GM12878 (cell line): Measurements from ENCODE around the gene IQCK. TPM values are rescaled to one million over a fixed set of nuclear protein-coding genes. Genes with fewer than 3 reads are reported as not detected.

Source experiments
- ATAC-seq: fragments of 200-7000 bp; cut with Tn5 transposase; 3 replicates; pipeline ENCODE4 v1.9.1; 2020; ENCODE audit warnings: mild to moderate bottlenecking, moderate library complexity
- BruUV-seq: library from RNA; stranded (reverse); fragments of 400-500 nt; replicated peaks from 2 replicates; lab custom pipeline; 2021; lab: Mats Ljungman, UMichigan
- CTCF ChIA-PET: fragments of 300-600 bp; sonication (Branson Sonifier 250); formaldehyde crosslinking; extraction: SDS; loops from one replicate; lab custom pipeline; 2021; ENCODE audit warnings: inconsistent platforms; lab: Yijun Ruan, JAX
- POLR2A ChIA-PET: fragments of 350-600 bp; formaldehyde crosslinking; extraction: SDS; loops from one replicate; lab custom pipeline; 2021; ENCODE audit warnings: inconsistent platforms; lab: Charles Lee
- RAD21 ChIA-PET: fragments of 300-600 bp; sonication (Branson Sonifier 250); formaldehyde crosslinking; loops from one replicate; lab custom pipeline; 2023; ENCODE audit warnings: antibody characterized with exemption; ENCODE audit not compliant: unreplicated experiment; lab: Charles Lee
- SMC1A ChIA-PET: fragments of 300-600 bp; sonication (Branson Sonifier 250); formaldehyde crosslinking; loops from one replicate; lab custom pipeline; 2023; ENCODE audit not compliant: unreplicated experiment, uncharacterized antibody; lab: Charles Lee
- DNase-seq: peaks from one replicate; pipeline ENCODE4 v3.0.0-alpha.2; 2011; ENCODE audit warnings: low read depth, low spot score
- FAIRE-seq: peaks from 3 replicates; lab custom pipeline; 2011; peaks lifted over from hg19 to GRCh38; lab: Jason Lieb, UNC
- H2AFZ ChIP-seq: 2 replicates; pipeline ENCODE4 v1.6.0; 2011; ENCODE audit warnings: low read depth, low read length, control low read depth; ENCODE audit not compliant: control insufficient read depth
- H3K27ac ChIP-seq: 2 replicates; pipeline ENCODE4 v1.5.1; 2011; ENCODE audit warnings: control low read depth; ENCODE audit not compliant: control insufficient read depth, insufficient read depth
- H3K27me3 ChIP-seq, 2 experiments: replicated peaks in 1 of 2; 2 replicates each; pipeline versions ENCODE4 v1.6.0 to v1.6.1; 2011; ENCODE audit warnings: low read length in 1 of 2; ENCODE audit not compliant: control insufficient read depth in 2 of 2, insufficient read depth in 2 of 2
- H3K36me3 ChIP-seq, 2 experiments: 2 replicates each; pipeline ENCODE4 v1.5.1; 2011; ENCODE audit warnings: low read length in 1 of 2; ENCODE audit not compliant: control insufficient read depth in 2 of 2, insufficient read depth in 2 of 2
- H3K4me1 ChIP-seq: 2 replicates; pipeline ENCODE4 v1.6.1; 2011; ENCODE audit warnings: mild to moderate bottlenecking, low read length, moderate library complexity, mixed read lengths; ENCODE audit not compliant: control insufficient read depth, insufficient read depth
- H3K4me2 ChIP-seq: 2 replicates; pipeline ENCODE4 v1.6.0; 2011; ENCODE audit warnings: control low read depth; ENCODE audit not compliant: control insufficient read depth, insufficient read depth
- H3K4me3 ChIP-seq: fragments of 200-600 bp; sonication (generic); 2 replicates; pipeline ENCODE4 v1.5.1; 2016
- H3K79me2 ChIP-seq: 2 replicates; pipeline ENCODE4 v1.6.0; 2011; ENCODE audit warnings: low read length; ENCODE audit not compliant: control insufficient read depth, insufficient read depth
- H3K9ac ChIP-seq: 2 replicates; pipeline ENCODE4 v1.8.0; 2011; ENCODE audit warnings: low read length, control low read depth, mixed read lengths; ENCODE audit not compliant: control insufficient read depth, insufficient read depth
- H3K9me3 ChIP-seq: replicated peaks from 3 replicates; pipeline ENCODE4 v1.5.1; 2011; ENCODE audit warnings: mild to moderate bottlenecking, low read length; ENCODE audit not compliant: control insufficient read depth, insufficient read depth
- H4K20me1 ChIP-seq: 2 replicates; pipeline ENCODE4 v1.6.0; 2011; ENCODE audit not compliant: control insufficient read depth, insufficient read depth
- CEBPB ChIP-seq, 2 experiments: fragments of 150-350 bp in 1 of 2; IDR thresholded peaks; 2 replicates each; pipeline ENCODE4 v1.6.1; 2012 to 2014; ENCODE audit warnings: low read depth in 2 of 2, low read length in 2 of 2, borderline replicate concordance in 1 of 2, inconsistent platforms in 1 of 2
- PAX5 ChIP-seq: IDR thresholded peaks from 2 replicates; pipeline ENCODE4 v1.6.1; 2011; ENCODE audit warnings: low read depth, low read length, borderline replicate concordance
- WGBS: methylation state at CpG from one replicate; pipeline ENCODE4 v1.1.6; 2016; ENCODE audit warnings: low lambda C conversion rate; ENCODE audit not compliant: insufficient replicate concordance, insufficient coverage; ENCODE audit errors: missing lambda C conversion rate; 5-methylcytosine and 5-hydroxymethylcytosine counted together
- in situ Hi-C: fragments of 300-500 bp; cut with MboI; formaldehyde crosslinking; loops from 9 replicates; pipeline ENCODE4 v1.14.3; 2018; ENCODE audit warnings: mixed read lengths
- intact Hi-C: fragments of 100-400 bp; cut with micrococcal nuclease; formaldehyde crosslinking; loops from one replicate; pipeline ENCODE4 v1.14.2; 2022; ENCODE audit not compliant: unreplicated experiment
- polyA plus RNA-seq, 11 experiments: library from polyadenylated mRNA; depleted of rRNA in 4 of 11; unstranded in 6 of 11; stranded (reverse) in 5 of 11; fragments of >200 nt; fragmentation: Nextera tagmentation in 4 of 11; fragmentation: Illumina TruSeq in 1 of 11; extraction: Ambion mirVana in 4 of 11; extraction: Trizol in 1 of 11; gene quantifications; 1 replicate in 1 of 11; 2 replicates in 10 of 11; pipeline versions ENCODE4 v1.2.1 to v1.2.3, GENCODE V29; 2011 to 2016; ENCODE audit warnings: inconsistent platforms in 2 of 11, missing spikeins in 2 of 11, low read depth in 1 of 11
- total RNA-seq, 4 experiments: library from RNA; depleted of rRNA in 3 of 4; stranded (reverse); fragments of >200 nt in 3 of 4; fragmentation: Illumina TruSeq in 1 of 4; extraction: Trizol in 1 of 4; gene quantifications; 2 replicates each; pipeline versions ENCODE4 v1.2.1 to v1.2.3, GENCODE V29; 2013 to 2021
- TF ChIP-seq, protein P1 (sequence below): fragments of 450-650 bp; IDR thresholded peaks from 2 replicates; pipeline ENCODE4 v1.6.1; 2017; ENCODE audit warnings: mild to moderate bottlenecking, moderate library complexity

Gene IQCK
- total and polyA plus RNA-seq, 10 of the 15 experiments (the other 5 are each of a cell fraction or from before 2014, with no cell fraction given) = 1.0 to 4.2 (median 2.4) TPM

GRCh38 chr16:19743816-19744159 is 25.7 kb downstream of the IQCK start:
- FAIRE-seq (no peak), ATAC-seq (no peak), DNase-seq (no peak)
- Histone ChIP-seq H3K4me1 (no peaks in the 10 kb centered on the region), H3K27ac (no peak overlapping the region), H2AFZ (no peak overlapping the region), H3K79me2 (no peaks in the 10 kb centered on the region), H3K9me3 (no peaks in the 10 kb centered on the region), H3K9ac (no peak overlapping the region), H4K20me1 (no peaks in the 10 kb centered on the region), H3K4me2 (no peak overlapping the region), H3K27me3 (no peaks in the 10 kb centered on the region), H3K4me3 (no peak overlapping the region), H3K36me3 (no peaks in the 10 kb centered on the region)
- ChIA-PET POLR2A (no interaction called here), RAD21 (interaction anchor here (0.6 kb wide), 1 partner anchor 571 kb away, joined by 3 read pairs; no protein-coding TSS in a partner anchor), CTCF (no interaction called here), SMC1A (no interaction called here)
- no peak for TF ChIP-seq PAX5
- no peak for TF ChIP-seq CEBPB (IDR thresholded peaks at IDR 0.05; ENCODE audit: borderline replicate concordance in 1 of 2, low read depth in 2 of 2, low read length in 2 of 2)
- BruUV-seq = no TSS peak
- in situ Hi-C loops = no loop called here
- intact Hi-C loops = no loop called here

- H3K4me3 ChIP-seq = no peak overlapping the region
- no peak overlapping the region for H3K27ac ChIP-seq
- no peak overlapping the region for H2AFZ ChIP-seq
- TF ChIP-seq, protein P1, sequence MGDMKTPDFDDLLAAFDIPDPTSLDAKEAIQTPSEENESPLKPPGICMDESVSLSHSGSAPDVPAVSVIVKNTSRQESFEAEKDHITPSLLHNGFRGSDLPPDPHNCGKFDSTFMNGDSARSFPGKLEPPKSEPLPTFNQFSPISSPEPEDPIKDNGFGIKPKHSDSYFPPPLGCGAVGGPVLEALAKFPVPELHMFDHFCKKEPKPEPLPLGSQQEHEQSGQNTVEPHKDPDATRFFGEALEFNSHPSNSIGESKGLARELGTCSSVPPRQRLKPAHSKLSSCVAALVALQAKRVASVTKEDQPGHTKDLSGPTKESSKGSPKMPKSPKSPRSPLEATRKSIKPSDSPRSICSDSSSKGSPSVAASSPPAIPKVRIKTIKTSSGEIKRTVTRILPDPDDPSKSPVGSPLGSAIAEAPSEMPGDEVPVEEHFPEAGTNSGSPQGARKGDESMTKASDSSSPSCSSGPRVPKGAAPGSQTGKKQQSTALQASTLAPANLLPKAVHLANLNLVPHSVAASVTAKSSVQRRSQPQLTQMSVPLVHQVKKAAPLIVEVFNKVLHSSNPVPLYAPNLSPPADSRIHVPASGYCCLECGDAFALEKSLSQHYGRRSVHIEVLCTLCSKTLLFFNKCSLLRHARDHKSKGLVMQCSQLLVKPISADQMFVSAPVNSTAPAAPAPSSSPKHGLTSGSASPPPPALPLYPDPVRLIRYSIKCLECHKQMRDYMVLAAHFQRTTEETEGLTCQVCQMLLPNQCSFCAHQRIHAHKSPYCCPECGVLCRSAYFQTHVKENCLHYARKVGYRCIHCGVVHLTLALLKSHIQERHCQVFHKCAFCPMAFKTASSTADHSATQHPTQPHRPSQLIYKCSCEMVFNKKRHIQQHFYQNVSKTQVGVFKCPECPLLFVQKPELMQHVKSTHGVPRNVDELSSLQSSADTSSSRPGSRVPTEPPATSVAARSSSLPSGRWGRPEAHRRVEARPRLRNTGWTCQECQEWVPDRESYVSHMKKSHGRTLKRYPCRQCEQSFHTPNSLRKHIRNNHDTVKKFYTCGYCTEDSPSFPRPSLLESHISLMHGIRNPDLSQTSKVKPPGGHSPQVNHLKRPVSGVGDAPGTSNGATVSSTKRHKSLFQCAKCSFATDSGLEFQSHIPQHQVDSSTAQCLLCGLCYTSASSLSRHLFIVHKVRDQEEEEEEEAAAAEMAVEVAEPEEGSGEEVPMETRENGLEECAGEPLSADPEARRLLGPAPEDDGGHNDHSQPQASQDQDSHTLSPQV = no peak
- DNase-seq (no peak), ATAC-seq (no peak), FAIRE-seq (no peak)
- no peaks in the 10 kb centered on the region for H3K36me3 ChIP-seq
- no TSS peak for BruUV-seq
- no peak overlapping the region for H3K4me2 ChIP-seq
- 62% methylated on average over 3 of the region's 3 CpGs for WGBS
- POLR2A ChIA-PET = no interaction called here
- intact Hi-C loops (no loop called here), in situ Hi-C loops (no loop called here)
- H3K27me3 ChIP-seq = no peaks in the 10 kb centered on the region
- H3K9ac ChIP-seq = no peak overlapping the region
- SMC1A ChIA-PET = no interaction called here
- RAD21 ChIA-PET = no interaction called here
- no peaks in the 10 kb centered on the region for H3K79me2 ChIP-seq
- CTCF ChIA-PET = no interaction called here
- no peaks in the 10 kb centered on the region for H4K20me1 ChIP-seq
- H3K9me3 ChIP-seq = no peaks in the 10 kb centered on the region
- H3K4me1 ChIP-seq = no peaks in the 10 kb centered on the region
These were observed 26.6 kb downstream of the IQCK start for GRCh38 chr16:19744670-19745069.
